Suppressor macrophage treated with lipopolysaccharide for 1 hour (primary cell): Measurements from ENCODE around the gene SLC6A20.
A peak's percentile ranks its signal among the peaks of the same experiment; 100 is the strongest.
"Not testable (repeated sequence)": the region's sequence is repeated elsewhere in the genome, so short reads cannot be mapped to it uniquely, and the experiment has no call there.

Experiments
- DNase-seq, 3 donors: peaks; one replicate each; pipeline ENCODE4 v3.0.0-alpha.2; 2020 to 2022

The SLC6A20 gene

GRCh38 chr3:45756055-45756454 lies 40.3 kb downstream of the SLC6A20 start:
- DNase-seq, result no peak

- no peak for DNase-seq
Observed at GRCh38 chr3:45754461-45754860, 41.9 kb downstream of the SLC6A20 start.

DNA sequence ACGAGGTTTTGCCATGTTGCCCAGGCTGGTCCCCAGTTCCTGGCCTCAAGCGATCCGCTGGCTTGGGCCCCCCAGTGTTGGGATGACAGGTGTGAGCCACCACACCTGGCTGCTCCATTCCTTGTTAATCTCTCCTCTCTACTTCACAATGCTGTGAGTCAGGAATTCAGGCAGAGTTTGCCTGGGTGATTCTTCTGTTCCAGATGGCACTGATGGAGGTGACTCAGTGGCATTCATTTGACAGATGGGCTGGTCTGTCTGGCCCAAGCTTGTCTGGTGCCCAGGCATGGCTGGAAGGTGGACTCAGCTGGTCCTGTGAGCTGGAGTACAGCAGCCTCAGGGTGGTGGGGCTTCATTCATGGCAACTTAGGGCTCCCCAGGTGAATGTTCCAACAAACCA lies 43.2 kb downstream of the SLC6A20 start:
- no peak for DNase-seq

- no peak for DNase-seq
Observed at GRCh38 chr3:45751537-45752242, 44.6 kb downstream of the SLC6A20 start.

- no peak for DNase-seq
Observed at GRCh38 chr3:45749880-45750279, 46.5 kb downstream of the SLC6A20 start.

DNA sequence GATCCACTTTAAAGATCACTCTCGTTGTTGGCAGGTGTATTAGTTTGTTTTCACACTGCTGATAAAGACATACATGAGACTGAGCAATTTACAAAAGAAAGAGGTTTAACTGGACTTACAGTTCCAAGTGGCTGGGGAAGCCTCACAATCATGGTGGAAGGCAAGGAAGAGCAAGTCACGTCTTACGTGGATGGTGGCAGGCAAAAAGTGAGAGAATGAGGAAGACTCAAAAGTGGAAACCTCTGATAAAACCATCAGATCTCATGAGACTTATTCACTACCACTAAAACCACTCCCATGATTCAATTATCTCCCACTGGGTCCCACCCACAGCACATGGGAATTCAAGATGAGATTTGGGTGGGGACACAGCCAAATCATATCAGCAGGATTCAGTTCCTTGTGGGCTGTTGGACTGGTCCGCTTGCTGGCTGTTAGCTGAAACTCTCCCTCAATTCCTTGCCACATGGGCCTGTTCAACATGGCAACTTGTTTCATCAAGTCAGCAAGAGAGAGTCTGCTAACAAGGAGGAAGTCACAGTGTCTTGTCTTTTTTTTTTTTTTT lies 47.2 kb downstream of the SLC6A20 start:
- not testable (repeated sequence) for DNase-seq

DNA sequence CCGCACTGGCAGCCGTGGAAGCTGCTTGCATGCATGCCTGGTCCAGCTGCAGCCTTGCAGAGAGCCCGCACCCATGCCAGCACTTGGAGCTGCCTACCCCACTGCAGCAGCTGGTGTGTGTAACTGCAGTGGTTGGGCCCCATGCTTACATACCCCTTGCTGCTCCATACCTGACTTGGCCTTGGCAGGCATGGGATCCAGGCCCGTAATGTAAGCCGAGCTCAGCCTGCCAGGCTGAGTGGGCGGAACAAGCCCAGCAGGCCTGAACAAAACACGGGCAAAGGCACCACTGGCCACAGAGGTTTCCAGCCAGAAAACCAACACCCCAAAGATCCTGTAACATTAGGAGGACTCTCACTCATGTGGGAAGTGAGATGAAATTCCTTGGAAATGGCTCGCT lies 48.3 kb downstream of the SLC6A20 start:
- no peak for DNase-seq

DNA sequence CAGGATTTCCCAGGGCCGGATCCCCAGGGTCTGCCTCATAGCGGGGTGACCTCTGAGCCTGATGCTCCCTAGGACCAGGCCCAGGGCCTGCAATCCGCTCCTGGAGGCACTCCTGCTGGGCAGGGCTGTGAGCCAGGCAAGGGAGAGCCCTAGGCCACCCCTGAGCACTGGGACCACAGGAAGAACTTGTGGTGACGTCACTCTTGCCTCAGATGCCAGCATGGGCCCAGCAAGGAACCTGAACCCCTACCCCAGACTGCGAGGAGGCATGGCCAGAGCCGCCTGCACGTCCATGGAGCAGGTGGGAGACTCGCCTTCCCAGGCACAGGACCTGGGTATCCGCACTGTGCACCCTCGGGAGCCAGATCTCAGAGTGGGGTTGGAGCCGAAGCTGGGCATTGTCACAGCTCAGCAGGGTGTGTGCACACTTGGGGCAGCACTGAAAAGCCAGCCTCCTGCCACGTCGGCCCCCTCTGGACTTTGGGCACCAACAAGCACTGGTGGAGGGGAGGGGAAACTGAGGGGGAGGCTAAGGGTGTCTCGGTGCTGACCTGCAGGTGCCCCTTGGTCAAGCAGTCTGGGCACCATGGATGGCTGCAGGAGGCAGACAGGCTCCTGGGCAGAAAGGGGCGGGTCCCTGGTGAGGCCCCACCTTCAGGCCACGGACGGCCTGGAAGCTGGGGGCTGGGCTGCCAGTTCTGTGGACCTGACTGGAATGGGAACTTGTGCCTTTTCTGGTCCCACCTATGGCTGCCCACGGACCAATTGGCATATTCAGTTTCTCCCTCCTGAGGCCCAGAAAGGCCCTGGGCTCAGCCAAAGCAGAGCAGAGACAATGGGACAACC lies 49.3 kb downstream of the SLC6A20 start:
- no peak for DNase-seq

DNA sequence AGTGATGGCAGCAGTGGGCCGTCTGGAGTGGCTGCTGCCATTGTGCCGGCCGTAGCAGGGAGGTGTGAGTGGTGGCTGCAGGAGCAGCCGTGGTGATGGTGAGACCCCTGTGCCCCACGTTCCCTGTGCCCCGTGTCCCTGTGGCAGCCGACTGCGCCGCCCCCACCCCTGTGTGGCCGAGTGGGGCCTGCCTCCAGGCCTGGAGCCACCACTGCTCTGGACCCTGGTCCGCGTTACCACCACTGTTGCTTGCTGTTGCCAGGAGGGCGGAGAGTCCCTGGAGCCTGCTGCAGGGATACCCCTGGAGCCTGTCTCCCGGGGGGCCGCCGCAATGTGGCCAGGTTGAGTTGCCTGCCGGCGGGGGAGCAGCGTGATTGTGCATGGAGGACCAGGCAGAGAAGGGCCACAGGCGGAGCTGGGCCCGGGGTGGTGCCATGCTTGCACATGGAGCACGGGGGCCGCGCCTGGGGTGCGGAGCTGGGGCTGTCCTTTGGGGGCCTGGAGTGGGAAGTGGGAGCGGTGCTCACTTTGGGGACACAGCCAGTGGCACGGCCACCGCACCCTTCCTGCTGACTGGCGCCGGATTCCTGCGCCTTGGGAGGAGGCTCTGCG lies 50.1 kb downstream of the SLC6A20 start:
- DNase-seq, result no peak

DNA sequence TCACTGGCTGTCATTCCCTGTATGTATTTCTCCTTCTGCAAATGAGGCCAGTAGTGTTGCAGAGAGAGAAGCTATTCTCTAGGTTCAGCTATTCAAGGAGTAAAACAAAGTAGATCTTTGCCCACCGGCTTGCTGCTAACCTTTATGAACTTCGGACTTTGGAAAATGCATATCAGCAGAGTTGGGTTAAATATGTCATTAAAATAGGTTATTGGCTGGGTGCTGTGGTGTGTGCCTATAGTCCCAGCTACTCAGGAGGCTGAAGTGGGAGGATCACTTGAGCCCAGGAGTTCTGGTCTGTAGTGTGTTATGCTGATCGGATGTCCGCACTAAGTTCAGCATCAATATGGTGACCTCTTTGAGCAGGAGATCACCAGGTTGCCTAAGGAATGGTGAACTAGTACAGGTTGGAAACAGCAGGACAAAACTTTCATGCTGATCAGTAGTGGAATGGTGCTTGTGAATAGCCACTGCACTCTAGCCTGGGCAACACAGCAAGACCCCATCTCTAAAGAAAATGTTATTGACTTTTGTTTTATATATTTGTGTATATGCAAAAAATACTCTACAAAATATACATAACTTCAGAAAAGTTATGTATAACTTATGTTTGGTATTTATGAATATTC lies 53.8 kb downstream of the SLC6A20 start:
- DNase-seq, result no peak

GRCh38 chr3:45741742-45742460 lies 54.4 kb downstream of the SLC6A20 start:
- DNase-seq, result no peak

- DNase-seq, result no peak
Observed at GRCh38 chr3:45741247-45741646, 55.1 kb downstream of the SLC6A20 start.

DNA sequence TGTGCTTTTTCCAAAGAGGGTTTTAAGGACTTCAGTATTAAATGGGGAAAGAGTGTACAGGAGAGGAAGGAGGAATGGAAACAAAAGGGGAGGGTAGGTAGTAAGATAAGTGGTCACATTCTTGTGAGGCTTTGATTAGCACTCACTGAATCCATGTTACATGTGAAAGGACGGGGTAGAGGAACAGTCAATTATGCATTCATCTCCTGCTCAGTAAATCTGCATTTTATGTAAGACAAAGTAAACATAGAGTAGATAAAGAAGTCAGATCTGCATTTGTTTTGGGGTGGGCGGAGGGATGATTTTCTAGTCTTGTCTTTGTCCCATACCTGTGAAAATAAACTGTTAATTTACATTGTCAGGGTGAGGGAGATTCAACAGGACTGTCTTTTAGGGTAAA lies 56.3 kb downstream of the SLC6A20 start:
- no peak for DNase-seq

DNA sequence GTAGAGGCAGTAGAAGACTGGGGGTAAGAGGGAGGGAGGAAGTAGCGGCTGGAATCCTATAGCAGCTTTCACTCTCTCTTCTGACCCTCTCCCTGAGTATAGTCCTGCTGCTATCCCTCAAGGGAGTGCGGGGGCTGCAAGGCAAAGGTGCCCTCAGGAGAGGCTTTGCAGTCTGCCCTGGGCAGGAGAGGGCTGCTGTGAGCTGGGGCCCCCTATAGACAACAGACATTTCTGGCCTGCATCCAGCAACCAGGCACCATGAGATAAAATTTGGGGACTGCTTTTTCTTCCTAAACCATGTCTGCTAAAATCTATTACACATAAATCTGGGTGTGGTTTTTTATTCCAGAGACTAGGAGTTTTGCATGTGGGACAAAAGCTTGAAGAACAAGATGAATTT lies 59.1 kb downstream of the SLC6A20 start:
- DNase-seq, result no peak

- DNase-seq, result no peak
Observed at GRCh38 chr3:45736707-45737106, 59.6 kb downstream of the SLC6A20 start.

DNA sequence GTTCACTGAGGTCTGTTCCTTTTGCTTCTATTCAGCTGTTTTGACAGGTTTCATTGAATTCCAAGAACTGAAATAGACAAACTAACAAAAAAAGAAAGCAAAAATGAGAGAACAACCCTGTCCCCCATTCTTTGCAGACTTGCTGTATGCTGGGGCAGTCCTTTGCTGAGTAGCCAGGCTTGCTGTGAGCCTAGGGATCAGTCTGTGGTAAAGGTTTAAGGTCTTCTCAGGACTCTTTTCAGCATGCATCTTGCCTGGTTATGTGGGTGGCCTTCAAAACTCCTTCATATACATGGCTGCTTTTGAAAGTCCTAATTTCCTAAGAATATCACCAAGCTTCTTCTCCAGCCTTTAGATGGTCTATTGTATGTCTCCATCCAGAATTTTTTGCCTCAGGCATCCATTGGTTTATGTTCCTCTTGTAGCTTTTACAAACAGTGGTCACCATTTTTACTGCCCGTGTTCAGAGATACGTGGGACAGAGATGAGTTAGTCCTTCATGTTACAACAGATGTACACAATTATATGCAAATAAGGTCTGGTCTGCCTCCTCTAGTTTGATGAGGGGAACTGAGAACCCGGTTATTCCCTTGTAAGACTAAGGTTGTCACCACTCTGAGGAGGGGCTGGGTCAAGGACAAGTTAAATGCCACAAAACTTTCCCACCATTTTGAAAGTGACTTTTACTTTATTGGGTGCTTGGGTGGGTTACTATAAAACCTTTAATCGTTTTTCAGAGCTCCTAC lies 65.8 kb downstream of the SLC6A20 start:
- peak in 1 of 3 donors; percentile 20 for DNase-seq

DNA sequence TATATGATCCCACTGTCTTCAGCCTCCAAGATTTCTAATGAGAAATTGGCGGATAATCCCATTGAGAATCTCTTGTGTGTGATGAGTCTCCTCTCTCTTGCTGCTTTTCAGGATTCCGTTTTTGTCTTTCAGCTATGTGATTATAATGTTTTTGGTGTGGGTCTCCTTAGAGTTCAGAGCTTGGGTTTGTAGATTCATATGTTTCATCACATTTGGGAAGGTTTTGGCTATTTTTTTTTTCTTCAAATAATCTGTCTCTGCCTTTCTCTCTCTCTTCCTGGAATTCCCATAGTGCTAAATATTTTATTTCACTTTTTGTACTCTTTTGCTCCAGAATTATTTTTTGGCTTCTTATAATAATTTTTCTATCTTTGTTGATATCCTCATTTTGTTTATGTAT lies 66.7 kb downstream of the SLC6A20 start:
- no peak for DNase-seq

- peak; percentile 38 to 74 (median 72) for DNase-seq
Observed at GRCh38 chr3:45724911-45725310, 71.4 kb downstream of the SLC6A20 start.

DNA sequence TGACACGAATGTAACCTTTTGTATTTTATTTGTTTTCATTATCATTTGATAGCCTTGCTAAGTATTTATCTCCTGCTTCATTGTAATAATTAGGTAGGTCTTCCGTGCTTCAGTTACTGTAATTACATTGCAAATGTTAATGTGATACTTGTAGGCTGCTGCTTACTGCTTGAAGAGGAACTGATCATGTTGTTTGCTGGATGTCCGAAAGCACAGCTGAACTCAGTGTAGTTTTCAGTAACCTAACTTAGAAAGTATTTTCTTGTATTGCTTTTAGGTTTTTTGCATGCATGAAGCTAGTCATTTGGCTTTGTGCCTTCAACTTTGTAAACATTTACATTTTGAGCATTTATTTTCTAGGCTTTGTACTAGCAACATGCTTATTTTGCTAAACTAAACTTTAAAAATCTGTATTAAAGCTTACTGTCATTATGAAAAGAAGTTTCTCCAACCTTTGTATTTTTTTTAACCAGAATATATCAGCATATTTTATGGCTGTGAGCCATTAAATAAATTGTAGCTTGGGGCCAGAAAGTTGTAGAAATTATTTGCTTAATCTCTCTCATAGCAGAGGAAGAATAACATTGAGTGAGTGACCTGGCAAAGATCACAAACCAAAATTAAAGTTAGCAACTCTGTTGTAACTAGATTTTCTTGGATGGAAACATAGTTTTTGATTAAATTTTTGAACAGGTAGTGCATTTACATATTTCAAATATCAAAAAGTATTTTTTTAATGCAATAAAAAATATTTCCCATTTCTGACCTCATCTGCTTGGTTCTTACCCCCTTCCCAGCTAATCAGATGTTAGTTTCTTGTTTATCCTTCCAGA lies 76.5 kb downstream of the SLC6A20 start:
- DNase-seq, result no peak

- no peak for DNase-seq
Observed at GRCh38 chr3:45716790-45717336, 79.5 kb downstream of the SLC6A20 start.
